EL (cell line): ENCODE data around the gene UCK2.

Experiments used
- DNase-seq: peaks from one replicate; pipeline ENCODE4 v3.0.0-alpha.2; 2016

UCK2 gene

GRCh38 chr1:165904948-165905347, 77.5 kb downstream of the UCK2 start:
- no peak for DNase-seq

DNA sequence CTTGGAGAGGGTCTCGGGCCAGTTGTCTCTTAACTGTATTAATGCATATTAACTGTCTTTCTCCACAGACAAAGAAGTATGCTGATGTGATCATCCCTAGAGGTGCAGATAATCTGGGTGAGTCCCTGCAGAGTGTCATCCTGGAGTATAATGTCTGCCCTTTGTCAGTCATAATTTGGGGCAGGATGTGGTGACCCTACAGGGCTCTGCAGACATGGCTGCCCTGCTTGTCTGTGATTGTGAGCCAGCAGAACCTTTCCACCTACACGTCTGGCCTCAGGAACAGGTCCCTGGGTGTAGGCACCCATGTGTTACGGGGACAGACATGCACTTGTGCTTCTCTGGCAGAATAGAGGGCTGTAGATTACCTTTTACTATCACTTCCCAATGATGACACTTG, 78.4 kb downstream of the UCK2 start:
- no peak for DNase-seq

DNA sequence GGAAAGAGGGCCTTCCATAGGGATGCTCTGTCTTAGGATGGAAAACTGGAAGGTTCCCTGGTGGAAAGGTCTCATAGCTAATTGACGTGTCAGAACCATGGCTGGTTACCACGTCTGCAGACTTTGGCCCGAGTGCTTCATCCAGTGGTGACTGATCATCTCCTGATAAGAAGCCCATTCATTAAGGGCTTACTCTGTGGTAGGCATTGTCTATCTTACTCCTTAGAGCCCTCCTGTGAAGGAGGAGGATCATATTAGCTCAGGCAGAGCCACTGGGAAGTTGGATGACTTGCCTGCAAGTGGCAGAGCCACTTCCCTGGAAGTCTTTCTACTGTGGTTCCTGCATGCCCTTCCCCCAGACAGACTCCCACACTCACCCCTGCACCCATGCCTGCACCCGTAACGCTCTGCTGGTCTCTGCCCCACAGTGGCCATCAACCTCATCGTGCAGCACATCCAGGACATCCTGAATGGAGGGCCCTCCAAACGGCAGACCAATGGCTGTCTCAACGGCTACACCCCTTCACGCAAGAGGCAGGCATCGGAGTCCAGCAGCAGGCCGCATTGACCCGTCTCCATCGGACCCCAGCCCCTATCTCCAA, 79.9 kb downstream of the UCK2 start:
- DNase-seq, result peak; percentile 81

DNA sequence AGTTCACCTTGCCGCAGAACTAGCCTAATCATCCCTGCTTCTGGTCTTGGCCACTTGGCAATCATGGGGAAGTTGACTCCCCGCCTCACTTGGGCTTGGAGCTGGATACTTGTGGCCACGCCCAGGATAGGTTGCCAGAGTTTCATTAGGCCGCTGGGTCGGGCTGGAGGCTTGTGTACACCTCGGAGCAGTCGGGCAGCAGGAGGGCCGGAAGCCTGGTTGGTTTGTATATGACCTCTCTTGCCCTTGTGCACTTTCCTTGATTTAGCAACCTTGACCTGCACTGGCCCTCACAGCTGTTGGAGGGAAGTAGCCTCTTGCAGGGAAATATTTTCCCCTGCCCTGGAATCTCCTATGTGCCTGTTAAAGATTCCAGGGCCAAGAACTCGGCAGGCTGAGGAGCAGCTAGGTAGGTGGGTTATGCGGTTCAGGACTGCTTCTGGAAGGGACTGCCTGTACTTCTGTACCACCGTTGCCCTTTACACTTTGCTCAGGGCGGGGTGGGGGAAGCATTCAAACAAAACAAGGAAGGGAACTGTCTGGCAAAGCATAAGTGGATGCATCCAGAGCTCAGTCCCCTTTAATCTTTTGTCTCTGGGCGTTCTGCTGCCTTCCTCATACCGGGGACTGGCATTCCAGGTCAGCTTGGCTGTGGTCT, 83.5 kb downstream of the UCK2 start:
- no peak for DNase-seq

GRCh38 chr1:165911609-165912281, 84.3 kb downstream of the UCK2 start:
- no peak for DNase-seq

DNA sequence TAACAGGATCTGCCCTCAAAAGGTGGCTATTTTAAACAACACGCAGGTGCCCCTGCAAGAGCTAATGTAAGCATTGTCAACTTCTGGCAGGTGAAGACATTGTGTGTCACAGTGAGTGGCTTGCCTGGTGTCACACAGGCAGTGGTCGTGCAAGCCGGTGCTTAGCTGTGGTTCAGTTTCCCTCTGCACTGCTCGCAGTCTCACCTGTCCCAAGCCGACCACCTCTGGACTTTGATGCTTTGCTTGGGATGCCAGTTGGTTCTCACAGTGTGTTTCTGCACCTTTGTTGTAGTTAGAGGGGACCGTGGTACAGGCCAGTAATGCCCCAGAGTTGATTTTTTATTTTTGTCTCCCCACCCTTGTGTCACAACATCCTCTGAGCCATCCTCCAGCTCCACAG, 85.2 kb downstream of the UCK2 start:
- DNase-seq, result no peak

DNA sequence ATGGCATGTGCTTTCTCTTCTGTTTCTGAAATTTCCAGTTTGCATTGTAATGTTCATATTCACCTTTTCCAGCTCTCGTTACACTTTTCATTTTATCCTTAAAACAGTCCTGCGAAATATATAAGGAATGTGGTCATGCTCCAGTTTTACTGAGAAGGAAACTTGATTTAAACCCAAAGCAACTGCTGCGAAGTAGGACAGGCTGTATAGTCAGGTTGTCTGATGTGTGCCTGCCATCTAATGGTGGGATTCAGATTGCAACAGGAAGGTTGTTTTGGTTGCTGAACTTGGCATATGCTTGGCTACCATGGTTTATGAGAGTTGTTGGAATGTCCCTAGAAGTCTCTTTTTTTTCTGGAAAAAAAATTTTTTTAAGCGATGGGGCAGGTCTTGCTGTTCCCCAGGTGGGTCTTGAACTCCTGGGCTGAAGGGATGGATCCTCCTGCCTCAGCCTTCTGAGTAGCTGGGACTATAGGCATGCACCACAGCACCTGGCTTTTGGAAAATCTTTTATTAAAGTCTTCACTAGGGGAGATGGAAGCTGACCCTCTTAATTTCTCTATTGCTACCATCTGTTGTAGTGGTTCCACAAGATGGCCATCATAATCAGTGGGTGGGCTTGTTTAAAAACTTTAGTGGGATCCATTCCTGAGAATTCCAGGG, 86.9 kb downstream of the UCK2 start:
- DNase-seq, result peak; percentile 81

- DNase-seq, result no peak
These were observed 88.1 kb downstream of the UCK2 start for GRCh38 chr1:165915480-165915879.

DNA sequence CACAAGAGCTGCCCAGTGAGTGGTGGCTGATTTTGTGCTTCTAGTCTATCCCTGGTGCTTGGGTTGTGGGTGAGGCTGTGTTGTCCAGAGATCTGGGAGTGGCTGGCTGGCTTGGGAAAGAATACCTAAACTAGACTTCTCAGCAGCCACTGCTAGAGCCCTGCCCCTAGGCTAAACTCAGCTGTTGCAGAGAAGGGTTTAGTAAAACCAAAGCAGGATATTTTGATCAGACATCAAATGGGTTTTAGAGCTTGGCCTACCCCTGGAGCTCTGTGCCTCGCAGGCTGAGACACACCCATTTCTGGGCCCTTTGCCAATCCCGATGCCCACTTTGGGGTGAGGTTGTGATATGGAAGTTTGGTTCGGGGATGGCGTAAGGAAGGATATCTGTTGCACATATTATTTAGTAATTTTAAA, 88.5 kb downstream of the UCK2 start:
- no peak for DNase-seq

- DNase-seq, result no peak
These were observed 89.8 kb downstream of the UCK2 start for GRCh38 chr1:165917166-165917565.

GRCh38 chr1:165924117-165924516, 96.7 kb downstream of the UCK2 start:
- no peak for DNase-seq

GRCh38 chr1:165925498-165926079, 98.2 kb downstream of the UCK2 start:
- DNase-seq, result no peak

DNA sequence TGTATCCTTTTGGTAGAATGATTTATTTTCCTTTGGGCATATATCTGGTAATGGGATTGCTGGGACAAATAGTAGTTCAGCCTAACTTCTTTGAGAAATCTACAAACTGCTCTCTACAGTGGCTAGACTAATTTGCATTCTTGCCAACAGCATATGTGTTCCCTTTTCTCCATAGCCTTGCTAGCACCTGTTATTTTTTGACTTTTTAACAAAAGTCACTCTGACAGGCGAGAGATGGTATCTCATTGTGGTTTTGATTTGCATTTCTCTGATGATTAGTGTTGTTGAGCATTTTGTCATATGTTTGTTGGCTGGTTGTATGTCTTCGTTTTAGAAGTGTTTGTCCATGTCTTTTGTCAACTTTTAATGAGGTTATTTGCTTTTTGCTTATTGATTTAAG, 99.8 kb downstream of the UCK2 start:
- DNase-seq, result no peak

DNA sequence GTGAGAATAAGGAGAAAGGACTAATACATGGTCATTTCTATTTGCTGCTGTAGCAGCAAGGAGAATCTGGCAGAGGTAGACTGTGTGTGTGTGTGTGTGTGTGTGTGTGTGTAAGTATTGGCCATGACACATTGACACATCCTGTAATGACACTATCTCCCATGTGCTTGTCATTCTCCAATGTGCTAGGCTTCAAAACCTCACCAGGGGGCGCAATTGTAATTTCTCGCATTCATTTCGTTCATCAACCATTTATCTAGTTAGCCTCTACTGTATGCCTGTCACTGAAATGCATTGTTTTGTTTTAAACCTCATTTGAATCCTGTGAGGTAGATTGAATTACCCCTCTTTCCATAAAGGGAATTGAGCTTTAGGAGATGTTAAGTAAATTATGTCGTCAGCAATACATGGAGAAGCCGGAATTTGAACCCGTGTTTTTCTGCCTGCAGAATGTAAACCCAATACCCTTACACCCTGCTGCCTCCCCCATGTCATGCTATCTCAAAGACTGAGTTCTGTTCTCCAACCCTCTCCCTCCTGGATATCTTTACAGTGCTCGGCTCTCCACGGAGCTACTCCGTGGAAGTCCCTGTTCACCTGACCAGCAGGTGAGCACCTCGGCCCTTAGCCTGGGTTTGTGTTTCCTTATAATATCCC, 100.8 kb downstream of the UCK2 start:
- peak; percentile 58 for DNase-seq

DNA sequence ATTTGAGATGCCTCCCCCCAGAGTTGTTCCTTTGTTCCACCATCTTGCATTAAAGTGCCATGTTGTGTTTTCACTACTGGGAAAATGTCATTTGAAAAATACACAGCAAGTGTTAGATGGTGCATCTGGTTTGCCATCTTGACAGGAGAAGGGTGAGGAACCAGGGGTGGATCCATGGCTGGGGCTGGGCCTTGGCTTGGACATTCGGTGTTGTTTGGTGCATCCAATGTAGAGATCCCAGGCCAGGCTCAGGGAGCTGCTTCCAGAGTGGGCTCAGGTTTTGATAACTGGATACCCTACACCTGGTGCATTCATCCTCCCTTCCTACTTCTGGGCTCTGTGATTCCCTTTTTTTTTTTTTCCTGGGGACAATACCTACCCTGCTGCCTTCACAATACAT, 103.5 kb downstream of the UCK2 start:
- DNase-seq, result no peak

DNA sequence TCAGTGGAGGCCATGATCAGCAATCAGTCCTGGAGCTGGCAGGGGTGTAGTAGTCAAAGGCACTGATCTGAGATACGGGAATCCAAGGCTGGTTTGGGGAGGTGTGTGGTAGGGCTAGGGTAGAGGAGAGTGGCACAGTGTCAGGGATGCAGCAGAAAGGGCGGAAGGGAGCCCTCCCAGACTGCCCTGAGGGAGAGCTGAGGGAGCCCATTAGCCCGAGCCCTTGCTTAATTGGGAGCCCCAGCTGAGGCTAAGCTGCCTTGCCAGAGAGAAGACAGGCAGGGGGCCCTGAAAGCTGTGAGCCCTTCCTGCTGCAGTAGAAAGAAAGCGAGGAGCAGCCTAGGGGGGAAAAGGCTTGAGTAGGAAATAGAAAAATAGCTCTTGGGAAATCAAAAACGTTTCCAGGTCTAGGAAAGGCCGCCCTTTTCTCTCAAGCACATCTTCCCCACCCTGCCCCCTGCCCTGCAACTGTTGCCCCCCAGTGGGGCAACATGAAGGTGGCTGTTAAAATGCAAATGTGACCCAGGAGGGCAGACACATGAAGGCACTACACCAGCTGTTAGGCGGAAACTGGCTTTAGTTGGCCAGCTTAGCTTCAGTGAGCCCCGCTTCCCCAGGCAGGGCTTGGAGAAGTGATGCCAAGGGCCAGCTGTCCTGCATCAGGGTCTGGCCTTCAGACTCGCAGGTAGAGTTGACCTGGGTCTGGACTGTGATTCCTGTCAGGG, 106.2 kb downstream of the UCK2 start:
- DNase-seq, result no peak

- DNase-seq, result no peak
These were observed 109.1 kb downstream of the UCK2 start for GRCh38 chr1:165936542-165936941.

DNA sequence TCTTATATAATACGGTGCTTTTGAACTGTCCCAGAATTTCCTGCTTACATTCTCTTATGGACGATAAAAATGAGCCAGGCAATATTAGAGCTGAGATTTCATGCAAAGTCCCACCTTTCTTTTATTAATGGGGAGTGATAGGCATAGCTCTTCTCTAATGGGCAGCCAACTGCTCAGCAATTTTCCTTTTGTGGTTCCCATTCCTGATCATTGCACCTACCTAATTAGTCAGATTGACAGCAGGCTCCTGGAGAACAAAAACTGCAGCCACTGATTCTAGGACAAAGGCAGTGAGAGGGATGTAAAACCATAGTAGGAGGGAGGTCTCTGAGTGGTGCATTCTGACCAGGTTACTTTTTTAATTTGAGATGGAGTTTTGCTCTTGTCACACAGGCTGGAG, 110.4 kb downstream of the UCK2 start:
- no peak for DNase-seq

DNA sequence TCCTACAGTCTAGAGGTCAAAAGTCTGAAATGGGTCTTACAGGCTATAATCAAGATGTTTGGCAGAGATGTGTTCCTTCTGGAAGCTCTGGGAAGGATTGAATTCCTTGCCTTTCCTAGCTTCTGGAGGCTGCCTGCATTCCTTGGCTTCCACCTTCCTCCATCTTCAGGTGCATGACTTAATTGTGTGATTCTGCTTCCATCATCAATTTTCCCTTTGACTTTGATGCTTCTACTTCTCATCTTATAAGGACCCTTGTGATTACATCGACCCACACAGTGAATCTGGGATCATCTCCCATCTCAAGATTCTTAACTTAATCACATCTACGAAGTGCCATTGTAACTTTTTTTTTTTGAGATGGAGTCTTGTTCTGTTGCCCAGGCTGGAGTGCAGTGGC, 111.4 kb downstream of the UCK2 start:
- DNase-seq, result no peak

DNA sequence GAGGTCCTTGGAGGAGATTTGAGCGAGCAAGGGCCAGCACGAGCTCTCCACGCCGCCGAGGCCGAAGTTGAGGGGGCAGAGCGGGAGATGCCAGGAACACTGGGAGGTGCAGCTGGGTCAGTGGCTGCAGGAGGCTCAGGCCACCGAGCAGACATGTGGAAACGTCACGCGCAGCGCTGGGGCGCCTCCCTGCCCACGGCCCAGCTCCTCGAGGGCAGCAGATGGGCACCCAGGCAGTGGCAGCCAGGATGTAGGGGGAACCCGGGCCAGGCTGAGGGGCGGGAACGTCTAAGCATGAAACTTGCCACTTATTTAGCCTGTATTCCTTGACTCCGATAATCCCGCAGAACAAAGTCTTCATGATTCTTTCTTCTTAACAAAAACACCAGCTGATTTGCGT, 114.1 kb downstream of the UCK2 start:
- no peak for DNase-seq

DNA sequence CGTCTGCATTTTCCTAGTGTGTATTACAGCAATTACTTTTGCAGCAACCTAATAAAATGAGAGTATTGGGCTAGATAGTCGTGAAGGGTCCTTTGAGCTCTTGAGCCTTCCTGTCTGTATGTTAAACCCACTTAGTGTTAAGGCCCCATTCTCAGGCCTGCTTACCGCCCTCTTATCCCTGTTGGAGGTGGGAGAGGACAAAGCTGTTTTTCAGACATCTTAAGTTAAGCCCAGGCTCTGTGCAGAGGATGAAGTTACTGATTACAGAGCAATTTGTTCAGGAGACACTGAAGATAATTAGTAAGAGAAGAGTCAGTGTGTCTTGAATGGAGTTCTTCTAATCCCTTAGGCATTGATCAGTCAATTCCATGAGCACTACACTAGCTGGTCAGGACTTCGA, 114.6 kb downstream of the UCK2 start:
- DNase-seq, result no peak

DNA sequence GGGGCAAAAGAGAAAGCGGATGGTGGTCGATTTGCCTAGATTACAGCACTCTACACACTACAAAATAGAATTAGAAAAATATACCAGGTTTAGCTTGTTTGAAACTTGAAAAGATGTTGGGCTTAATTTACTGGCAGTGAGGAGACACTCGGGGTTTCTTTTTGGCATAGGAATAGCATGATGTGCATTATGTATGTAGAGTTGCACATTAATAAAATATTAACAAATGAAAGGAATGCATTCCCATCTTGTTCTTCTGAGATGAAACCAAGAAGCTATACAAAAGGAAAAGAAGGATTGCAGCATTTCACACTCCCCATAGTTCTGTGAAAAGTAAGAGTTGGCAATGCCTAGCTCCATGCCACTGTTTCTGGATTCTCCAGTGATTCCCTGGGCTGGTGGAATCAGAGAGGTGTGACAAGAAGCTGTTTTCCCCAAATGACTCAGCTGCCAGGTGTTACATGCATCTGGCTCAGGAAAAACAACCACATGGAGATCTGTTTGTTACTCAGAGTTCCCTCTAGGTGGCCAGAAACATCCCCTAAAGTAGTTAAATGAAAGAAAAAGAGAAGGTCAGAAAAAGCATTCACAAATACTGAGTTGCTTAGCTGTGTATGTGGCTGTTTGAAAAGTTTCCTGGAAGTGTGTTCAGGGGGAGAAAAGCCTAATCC, 115.6 kb downstream of the UCK2 start:
- DNase-seq, result no peak
